Measurements from ENCODE around the gene ITGA1.

The ITGA1 gene

DNA sequence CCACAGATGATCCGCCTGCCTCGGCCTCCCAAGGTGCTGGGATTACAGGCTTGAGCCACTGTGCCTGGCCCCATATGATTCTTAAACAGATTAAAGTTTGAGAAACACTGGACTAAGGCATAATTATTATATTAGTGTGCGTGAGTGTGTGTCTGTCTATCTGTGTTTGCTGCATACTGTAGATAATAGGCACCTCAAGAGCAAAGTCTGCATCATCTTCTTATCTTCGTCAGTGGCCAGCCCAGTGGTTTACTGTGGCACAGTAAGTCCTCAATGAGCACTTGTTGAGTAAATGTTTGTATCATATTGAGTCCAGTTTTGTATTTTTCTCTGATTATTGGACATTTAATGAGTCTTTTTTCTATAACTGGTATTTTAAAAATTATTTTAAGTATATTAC, 81.7 kb downstream of the ITGA1 start:
- DNase-seq: no peak

DNA sequence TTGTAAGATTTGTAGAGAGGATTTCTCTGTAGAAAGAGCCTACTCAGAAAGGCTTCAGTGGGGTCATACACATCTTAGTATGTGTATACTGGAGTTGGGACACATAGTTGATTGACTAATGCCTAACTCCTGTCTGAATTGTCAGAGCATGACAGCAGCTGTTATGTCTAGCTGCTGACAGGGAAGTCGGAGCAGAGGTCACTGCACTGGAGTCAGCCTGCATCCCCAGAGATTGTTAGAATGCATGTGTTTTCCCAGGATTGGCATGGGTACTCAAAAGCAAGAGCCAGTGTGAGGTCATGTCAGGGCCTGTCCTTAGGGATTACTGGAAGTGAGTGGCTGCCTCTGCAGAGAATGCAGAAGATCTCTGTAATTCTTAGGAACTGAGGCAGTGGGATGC, 82.7 kb downstream of the ITGA1 start:
- DNase-seq: no peak

DNA sequence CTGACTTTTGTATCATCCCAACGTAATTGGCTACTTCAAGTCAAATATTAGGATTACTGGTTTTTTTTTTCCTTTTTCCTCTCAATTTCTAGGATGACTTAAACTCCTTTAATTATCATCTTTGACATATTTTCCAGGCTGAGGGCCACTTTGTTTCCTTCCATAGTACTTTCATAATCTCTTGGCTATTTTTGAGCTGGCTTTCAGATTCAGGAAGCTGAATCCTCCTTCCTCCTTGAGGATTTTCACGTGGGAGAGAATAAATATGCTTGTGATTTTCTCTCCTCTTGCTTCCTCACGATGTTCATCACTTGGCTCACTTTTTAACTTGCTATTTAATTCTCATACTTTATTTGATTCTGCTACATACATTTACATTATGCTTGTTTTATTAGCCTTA, 88.1 kb downstream of the ITGA1 start:
- DNase-seq: no peak

DNA sequence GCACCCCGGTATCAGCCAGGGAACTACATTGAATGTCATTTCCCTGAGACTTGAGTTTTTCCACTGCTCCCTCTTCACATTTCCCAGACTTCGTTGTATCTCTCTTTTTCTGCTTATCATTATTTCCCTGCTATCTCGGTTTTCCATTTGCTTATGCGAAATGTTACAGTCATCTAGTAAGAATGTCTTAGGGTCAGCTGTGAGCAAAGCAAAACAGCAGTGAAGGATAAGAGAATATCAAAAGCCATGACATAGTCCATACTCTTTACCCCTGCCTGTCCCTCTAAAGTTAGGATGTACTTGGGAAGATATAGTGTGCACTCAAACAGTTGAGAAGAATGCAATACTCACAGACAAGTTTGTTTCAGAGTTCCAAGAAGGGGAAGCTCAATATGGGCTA, 88.7 kb downstream of the ITGA1 start:
- DNase-seq: no peak

DNA sequence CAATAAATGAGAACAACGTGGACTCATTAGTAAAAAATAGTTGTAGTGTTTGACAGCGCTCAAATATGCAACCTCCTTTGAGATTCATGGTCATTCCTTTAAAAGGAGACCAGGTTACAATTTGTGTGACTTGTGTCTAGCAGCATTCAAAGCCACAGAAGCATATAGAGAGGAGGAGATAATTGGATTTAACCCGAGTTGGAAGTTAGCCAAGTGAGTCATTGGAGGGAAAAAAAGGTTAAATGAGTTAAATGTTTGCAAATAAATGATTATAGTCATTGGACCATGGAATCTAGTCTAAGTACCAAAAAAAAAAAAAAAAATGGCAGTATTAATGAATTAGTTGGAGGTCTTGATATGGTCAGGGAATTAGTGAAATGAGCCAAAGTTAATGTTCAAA, 90.9 kb downstream of the ITGA1 start:
- no peak for DNase-seq

DNA sequence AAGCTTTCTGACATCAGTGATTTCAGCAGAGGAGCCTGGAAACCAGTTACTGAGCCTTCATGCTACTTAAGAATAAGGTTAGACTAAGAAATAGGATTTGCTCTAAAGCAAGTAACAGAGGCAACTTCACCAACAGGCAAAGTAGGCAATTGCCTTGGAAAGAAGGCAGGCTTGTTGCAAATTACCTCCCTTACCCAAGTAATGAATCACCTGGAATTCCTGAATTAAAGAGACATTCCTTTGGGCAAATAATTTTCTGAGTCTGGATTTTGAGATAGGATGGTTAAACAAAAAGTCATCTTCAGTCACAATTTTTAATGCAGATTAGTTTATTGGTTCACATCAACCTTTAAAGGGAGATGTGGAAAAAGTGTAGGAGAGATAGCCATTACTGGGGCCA, 92.8 kb downstream of the ITGA1 start:
- DNase-seq: no peak

DNA sequence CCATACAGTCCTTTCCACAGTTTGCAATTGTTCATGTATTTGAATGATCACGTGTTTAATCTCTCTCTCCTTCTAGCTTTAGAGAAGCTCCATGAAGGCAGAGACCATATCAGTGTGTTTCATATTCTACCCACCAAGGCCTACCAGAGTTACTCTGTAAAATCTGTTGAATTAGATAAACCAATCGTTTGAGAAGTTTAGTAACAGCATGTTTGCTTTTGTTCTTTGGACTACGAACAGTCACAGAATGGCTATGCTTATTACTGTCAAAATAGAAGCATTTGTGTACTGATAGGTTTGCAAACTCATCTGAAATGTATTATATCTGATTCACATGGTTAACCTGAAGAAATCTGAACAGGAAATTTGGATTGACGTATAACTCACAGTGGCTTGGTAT, 93.8 kb downstream of the ITGA1 start:
- DNase-seq: no peak

DNA sequence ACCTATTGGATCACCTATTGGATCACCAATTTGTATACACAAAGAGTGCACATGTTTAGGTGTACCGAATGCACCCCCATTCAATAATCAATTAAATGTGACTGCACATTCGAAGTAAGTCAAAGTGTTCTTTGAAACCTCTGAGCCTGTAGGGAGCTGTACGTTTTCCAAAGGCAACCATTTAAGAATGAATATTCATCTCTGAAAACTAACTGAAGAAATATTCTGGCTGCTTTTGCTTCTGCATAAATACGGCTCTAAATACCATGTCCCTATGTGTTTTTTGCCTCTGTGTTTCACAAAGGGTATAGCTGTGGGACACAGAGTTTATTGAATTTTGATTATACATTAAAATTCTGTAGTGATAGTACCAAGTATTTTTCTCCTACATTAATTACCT, 95.4 kb downstream of the ITGA1 start:
- DNase-seq: no peak

DNA sequence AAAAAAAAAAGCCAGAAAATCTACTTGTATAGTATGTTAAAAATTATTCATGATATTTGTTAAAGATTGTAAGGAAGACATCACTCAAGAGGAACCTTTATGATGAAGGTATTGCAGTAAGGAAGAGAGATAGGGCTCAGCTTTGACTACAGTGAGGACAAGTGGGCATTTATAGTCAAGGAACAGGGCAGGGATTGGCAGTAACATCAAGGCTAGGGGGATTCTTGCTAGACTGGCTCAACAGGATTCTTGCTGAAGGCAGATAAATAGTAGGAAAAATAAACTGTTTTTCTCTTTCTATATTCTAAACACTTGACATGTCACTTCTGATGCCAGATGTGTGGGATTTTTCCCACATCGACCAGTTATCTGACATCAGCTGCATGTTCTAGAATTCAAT, 96.7 kb downstream of the ITGA1 start:
- no peak for DNase-seq

DNA sequence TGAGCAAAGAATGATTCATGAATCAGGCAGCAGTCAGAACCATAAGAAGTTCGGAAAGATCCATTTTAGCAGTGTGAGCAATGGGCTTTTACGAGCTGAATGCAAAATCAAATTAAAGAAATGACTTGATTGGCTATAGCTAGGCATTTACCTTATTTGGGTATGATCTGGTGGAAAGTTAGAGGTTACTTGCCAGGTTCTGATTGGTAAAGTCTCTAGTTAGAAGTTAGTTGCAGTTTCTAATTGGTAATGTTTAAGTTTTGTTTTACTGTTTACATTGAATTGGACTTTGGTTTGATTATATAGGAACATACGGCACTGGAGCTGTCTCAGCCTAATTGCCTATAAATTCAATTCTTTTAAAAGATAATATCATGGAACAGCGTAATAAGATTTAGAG, 97.9 kb downstream of the ITGA1 start:
- no peak for DNase-seq

DNA sequence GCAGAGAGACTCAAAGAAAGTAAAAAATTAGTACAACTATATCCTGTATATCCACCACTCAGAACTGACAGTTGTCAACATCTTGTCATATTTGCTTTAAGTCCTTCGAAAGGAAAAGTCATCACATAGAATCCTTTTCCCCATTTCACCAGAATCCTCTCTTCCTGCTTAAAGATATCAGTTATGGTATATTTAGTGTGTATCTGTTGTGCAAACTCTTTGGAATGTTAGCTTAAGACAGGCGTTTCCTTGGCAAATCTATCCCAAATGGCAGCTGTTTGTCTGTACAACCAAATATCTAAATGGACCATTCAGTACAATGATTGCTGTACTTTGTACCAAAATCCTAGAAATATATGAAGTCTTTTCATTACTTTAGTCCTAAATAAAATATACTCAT, 98.5 kb downstream of the ITGA1 start:
- DNase-seq: no peak

DNA sequence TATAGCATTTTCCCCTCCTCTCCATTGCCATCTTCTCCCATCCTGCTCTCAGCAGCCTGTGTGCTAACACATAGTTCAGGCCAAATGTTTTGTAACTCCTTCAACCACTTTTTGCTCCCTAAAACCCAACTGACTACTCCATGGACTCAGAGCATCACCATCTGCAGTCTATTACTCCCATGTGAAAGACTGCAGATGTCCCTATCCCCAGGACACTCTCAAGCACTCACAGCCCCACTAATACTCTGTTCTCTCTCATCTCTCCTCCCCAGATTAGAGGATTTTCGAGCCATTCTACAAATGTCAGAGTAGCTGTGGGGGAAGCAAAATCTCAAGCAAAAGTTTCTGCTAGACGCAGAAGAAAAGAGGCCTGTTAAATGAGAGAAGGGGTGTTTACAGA, 99.3 kb downstream of the ITGA1 start:
- no peak for DNase-seq

DNA sequence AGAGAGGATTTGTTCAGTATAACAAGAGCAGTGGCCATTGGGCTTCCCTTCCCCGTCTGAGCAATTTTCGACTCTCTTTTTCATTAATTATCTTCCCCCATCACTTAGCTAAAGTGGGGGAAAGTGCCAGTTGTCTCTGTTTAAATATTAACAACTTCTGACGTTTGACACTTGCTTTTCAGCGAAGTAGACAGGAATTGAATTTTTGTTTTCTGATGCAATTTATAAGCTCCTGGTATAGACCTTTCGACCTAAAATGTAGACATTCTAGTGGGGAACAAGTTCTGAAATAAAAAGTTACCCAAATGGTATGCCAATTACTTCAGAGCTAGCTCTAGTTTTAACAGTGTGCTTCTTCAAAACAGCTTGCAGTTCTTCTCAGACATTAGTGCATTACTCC, 100.6 kb downstream of the ITGA1 start:
- no peak for DNase-seq

DNA sequence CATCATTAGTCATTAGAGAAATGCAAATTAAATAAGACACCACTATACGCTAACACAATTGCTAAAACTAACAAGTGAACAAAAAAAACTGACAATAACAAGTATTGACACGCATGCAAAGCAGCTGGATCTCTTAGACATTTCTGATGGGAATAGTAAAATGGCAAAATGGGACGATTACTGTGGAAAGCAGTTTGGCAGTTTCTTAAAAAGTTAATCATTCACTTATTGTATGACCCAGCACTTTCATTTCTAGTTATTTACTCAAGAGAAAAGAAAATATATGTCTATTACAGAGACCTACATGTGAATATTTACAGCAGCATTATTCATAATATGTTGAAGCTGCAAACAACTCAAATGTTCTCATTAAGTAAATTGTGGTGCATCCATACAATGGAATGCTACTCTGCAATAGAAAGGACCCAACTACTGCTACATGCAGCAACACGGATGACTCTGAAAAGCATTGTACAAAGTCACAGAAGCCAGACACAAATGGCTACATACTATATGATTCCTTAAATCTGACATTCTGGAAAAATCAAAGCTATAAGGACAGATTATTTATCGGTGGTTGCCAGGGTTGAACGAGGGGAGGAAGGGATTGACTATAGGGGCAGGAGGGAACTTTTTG, 104.6 kb downstream of the ITGA1 start:
- no peak for DNase-seq

DNA sequence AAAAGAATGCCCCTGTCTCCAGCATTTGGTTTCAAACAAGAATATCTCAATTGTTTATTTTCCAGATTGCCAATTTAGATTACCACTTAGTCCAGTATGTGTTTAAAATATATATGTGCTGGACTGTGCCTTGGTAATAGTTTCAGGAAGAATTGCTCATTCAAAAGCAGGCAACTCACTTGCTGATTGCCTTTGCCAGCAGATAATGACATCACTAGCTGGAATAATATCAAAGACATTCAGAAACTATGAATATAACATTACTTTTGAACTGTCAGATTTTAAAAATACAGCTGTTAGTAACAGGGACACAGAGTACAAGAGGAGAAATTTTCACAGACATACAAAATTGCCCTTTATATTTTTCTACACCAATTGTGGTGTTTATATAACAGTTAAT, 105.4 kb downstream of the ITGA1 start:
- no peak for DNase-seq

DNA sequence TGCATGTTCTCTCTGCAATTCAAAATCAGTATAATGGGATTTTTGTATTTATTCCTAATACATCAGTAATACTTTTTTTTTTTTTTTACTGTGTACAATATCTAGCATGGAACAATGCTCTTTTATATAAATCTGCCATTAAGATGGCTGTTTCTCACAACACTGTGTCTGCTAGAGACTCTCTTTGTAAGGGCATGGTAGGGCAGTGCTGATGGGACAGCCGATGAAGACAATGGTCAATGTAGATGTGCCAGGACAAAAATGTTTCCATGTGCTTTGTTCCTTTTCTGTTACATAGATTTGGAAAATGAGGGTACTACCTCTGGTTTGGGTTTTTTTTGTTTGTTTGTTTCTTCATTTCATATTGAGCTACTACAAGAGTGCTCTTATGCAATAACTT, 106.1 kb downstream of the ITGA1 start:
- DNase-seq: no peak

DNA sequence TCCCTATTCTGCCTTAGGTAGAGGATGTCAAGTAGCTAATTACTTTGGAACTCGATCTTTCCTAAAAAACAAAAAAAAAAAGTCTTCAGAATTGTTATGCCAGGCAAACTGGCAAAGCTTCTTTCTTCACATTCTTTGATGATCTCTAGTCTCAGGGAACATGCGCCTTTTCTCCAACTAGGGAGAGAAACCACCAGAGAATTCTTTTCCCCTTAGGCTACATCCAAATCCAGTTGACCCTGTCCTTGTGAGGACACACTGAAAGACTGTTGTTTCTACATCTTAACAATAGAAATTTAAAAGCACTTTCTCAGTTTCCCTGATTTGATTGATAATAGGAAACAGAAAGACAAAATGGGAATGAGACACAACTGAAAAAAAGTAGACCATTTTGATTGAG, 106.7 kb downstream of the ITGA1 start:
- DNase-seq: no peak

DNA sequence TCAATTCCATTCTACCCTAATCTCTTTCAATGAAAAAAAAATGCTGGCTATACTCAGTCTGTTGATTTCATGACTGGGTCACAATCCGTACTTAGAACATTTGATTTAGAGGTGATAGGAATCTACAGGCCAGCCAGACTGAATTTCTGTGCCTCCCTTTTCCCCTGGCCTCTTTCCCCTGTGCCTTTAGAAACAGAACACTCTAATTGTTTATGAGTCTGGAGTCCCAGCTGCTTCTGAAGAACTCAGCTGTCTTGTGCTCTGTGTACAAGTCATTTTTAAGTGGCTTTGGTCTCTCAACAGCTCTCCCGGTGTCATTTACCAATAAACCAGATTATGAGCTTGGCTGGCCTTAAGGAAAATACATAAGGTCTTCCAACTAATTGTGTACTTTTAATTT, 107.4 kb downstream of the ITGA1 start:
- DNase-seq: no peak

DNA sequence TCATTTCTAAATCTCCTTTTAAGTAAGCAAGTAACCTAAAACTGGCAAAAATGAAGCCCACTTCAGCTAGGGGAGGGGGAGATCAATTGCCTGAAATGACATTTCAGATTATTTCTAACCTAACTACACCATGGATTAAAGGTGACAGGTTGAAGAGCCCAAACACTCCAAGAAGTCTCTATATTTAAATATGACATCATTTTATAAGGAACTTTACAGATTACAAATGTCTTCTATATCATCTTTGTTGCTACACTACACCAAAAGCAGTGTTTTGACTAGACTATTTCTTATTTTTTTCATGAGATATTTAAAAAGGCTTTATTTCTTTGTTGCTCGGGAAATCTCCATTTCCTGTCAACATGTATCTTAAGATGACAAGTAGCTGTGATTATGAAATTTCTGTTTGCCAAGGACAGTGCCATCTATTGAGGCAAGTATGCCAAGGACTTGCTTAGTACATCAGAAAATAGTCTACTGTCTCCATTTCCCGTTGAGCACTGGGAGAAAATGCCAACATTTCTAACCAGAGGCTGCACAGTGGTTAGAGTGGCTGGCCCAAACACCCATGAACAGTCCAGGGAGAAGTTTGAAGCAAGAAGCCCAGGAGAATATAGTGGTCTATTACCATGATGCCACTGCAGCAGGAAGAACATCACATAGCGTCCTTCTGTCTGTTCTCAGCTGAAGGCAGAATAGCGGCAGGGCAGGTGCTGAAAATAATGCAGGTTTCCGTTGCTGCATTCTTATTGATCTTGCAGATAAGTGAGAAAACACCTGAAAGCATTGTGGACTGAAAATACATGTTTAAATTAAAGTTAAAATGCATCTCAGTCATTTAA, 108.1 kb downstream of the ITGA1 start:
- no peak for DNase-seq

DNA sequence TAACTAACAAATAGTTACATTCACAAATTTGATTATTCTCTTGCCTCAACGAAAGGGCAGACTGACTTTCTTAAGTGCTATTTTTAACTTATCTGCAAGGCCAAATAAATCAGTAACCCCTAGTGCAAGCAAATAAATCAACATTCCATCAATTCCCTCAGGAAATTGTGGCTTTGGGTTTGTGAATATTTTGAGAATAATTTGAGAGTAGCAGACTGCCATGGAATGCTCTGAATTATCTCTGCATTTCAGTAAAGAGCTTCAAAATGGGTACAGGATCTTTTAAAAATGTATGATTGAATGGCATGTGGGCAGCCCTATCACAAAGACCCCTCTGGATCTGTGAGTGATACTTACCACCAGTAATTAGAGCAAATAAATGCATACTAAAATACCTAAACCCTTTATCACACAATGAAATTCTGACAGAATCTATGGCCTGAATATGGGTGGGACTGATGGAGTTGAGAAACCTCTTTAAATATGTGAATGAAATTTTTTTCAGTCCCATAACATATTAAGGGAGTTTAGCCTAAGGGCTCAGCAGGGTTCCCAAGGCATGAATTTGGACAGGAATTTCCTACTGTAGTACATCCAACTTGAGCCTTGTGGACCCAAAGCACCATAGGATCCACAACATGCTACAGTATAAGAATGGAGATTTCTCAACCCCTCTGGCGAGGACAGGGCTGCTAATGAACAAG, 109.0 kb downstream of the ITGA1 start:
- no peak for DNase-seq

DNA sequence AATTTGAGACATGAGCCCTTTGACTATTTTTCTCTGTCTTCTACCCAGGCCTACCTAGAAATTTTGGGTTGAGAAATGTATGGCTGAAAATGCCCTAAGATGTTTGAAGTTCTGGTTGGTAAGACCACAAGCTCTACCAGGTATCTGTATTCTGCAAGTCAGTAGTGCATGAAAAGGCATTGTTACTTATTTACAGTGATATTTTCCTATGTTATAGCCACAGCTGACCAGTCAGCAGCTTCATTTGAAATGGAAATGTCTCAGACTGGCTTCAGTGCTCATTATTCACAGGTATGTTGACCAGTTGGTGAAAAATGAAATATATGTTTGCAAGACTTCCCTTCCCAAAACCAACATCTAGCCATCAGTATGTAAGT, 109.5 kb downstream of the ITGA1 start:
- no peak for DNase-seq

DNA sequence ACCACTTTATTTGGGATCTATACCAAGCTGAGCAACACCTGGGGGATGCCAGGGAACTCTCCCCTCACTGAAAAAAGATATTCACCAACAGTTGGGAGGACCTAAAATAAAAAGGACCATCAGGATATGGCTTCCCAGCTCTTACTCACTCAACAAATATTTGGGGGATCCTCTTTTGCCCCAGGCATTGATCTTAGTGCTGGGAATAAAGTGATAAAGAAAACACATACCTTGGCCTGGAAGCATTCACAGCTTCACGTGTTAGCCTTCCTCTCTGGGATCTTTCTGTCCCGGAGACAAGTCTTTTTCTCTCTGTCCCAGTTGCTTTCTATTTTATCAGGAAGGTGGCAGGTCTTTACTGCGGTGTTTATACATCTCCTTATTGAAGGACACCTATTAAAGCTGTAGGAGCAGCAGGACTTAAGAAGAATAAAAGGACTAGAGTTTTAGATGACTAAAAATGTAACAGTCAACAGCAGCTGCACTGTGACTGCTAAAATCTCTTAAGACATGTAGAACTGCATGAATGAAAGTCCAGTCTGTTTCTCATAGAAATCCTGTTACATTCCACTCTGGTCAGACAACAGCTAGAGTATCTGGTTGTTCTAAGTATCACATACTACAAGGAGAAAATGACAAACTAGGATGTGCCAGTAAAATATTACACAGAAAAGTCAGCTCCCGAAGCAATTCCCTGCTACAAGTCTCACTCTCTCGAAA, 111.4 kb downstream of the ITGA1 start:
- DNase-seq: no peak

DNA sequence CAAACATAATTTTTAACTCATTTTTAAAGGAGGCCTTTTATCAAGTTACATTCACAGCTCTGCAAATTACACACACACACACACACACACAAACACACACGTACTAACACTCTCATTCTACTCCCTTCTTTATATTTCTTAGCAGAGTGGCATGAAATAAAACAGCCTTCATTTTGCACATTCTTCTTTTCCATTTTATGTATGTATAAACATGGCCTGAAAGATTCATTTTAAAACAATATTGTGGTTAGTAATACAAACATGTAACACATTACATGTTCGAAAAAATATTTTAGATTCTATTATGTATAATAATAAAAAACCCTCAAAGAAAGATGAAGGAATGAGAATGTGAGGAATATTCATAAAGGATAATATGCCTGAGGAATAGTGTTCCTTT, 115.4 kb downstream of the ITGA1 start:
- no peak for DNase-seq

DNA sequence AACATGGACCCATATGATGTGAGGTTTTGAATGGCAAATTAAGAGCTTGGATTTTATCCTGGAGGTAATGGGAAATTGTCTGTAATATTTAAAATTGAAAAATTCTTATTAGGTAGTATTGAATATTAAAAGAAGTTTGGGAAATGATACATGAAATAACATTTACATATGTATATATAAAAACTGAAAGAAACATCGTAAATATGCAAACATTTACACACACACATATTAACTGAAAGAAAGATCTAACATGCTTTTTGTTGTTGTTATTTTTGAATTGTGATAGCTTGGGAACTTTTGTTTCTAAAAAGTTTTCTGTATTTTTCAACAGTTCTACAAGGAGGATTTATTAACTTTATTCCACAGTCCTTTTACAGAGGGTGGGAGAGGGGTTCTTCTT, 118.6 kb downstream of the ITGA1 start:
- DNase-seq: no peak

All from NCI-H1092 treated with DMSO at 0.1 percent for 48 hours (cell line).